HG03039 (cell line): ENCODE data around the gene PTPN14.

Experiments
- ATAC-seq: cut with Tn5 transposase; IDR thresholded peaks from one replicate; pipeline ENCODE4 v1.9.1; 2021; ENCODE audit warnings: mild to moderate bottlenecking, moderate library complexity; ENCODE audit not compliant: unreplicated experiment

Gene PTPN14

GRCh38 chr1:214318356-214318755, 233.0 kb downstream of the PTPN14 start:
- ATAC-seq, result no peak

- no peak for ATAC-seq
Measured at GRCh38 chr1:214317734-214318133, 233.7 kb downstream of the PTPN14 start.

- ATAC-seq, result no peak
Measured at GRCh38 chr1:214317300-214317699, 234.1 kb downstream of the PTPN14 start.

- no peak for ATAC-seq
Measured at GRCh38 chr1:214316593-214316992, 234.8 kb downstream of the PTPN14 start.

GRCh38 chr1:214314178-214314843, 237.1 kb downstream of the PTPN14 start:
- ATAC-seq, result no peak

GRCh38 chr1:214312530-214313051, 238.8 kb downstream of the PTPN14 start:
- no peak for ATAC-seq

GRCh38 chr1:214310777-214311690, 240.4 kb downstream of the PTPN14 start:
- ATAC-seq, result no peak

GRCh38 chr1:214310010-214310409, 241.4 kb downstream of the PTPN14 start:
- ATAC-seq, result no peak

GRCh38 chr1:214306269-214306668, 245.1 kb downstream of the PTPN14 start:
- ATAC-seq, result no peak

GRCh38 chr1:214305164-214305751, 246.1 kb downstream of the PTPN14 start:
- ATAC-seq, result no peak

- ATAC-seq, result no peak
Measured at GRCh38 chr1:214303141-214303930, 248.1 kb downstream of the PTPN14 start.

- ATAC-seq, result no peak
Measured at GRCh38 chr1:214301526-214301925, 249.9 kb downstream of the PTPN14 start.

GRCh38 chr1:214300149-214300780, 251.1 kb downstream of the PTPN14 start:
- no peak for ATAC-seq
